ENCODE data around the gene NR1H4.
"Not testable (repeated sequence)": the region's sequence is repeated elsewhere in the genome, so short reads cannot be mapped to it uniquely, and the experiment has no call there.

Gene NR1H4

GRCh38 chr12:100593490-100593889 lies 119.8 kb downstream of the NR1H4 start:
- DNase-seq (ENCODE audit: low read depth): no peak
- no peak for TF ChIP-seq CTCF (IDR thresholded peaks at IDR 0.05; ENCODE audit: control insufficient read depth, insufficient read depth, low read depth, low read length, missing control alignments)
- H3K4me3 ChIP-seq (ENCODE audit: control insufficient read depth, low read depth, low read length): peak overlapping the region; percentile 11

- TF ChIP-seq CTCF (IDR thresholded peaks at IDR 0.05; ENCODE audit: control insufficient read depth, insufficient read depth, low read depth, low read length, missing control alignments): no peak
- no peak for DNase-seq (ENCODE audit: low read depth)
- H3K4me3 ChIP-seq (ENCODE audit: control insufficient read depth, low read depth, low read length): no peak overlapping the region
Observed at GRCh38 chr12:100601626-100602025, 128.0 kb downstream of the NR1H4 start.

GRCh38 chr12:100602997-100603396 lies 129.3 kb downstream of the NR1H4 start:
- H3K4me3 ChIP-seq (ENCODE audit: control insufficient read depth, low read depth, low read length); DNase-seq (ENCODE audit: low read depth): not testable (repeated sequence)

- no peak overlapping the region for H3K4me3 ChIP-seq (ENCODE audit: control insufficient read depth, low read depth, low read length)
- DNase-seq (ENCODE audit: low read depth): no peak
- TF ChIP-seq CTCF (IDR thresholded peaks at IDR 0.05; ENCODE audit: control insufficient read depth, insufficient read depth, low read depth, low read length, missing control alignments): no peak
Observed at GRCh38 chr12:100608776-100609175, 135.1 kb downstream of the NR1H4 start.

- H3K4me3 ChIP-seq (ENCODE audit: control insufficient read depth, low read depth, low read length): no peak overlapping the region
- DNase-seq (ENCODE audit: low read depth): no peak
- TF ChIP-seq CTCF (IDR thresholded peaks at IDR 0.05; ENCODE audit: control insufficient read depth, insufficient read depth, low read depth, low read length, missing control alignments): no peak
Observed at GRCh38 chr12:100610666-100611430, 137.2 kb downstream of the NR1H4 start.

- H3K4me3 ChIP-seq (ENCODE audit: control insufficient read depth, low read depth, low read length): no peak overlapping the region
- DNase-seq (ENCODE audit: low read depth): no peak
- no peak for TF ChIP-seq CTCF (IDR thresholded peaks at IDR 0.05; ENCODE audit: control insufficient read depth, insufficient read depth, low read depth, low read length, missing control alignments)
Observed at GRCh38 chr12:100612606-100613005, 138.9 kb downstream of the NR1H4 start.

All from AG09309 (cell line).